ENCODE results near the gene NUP214.
"Not testable (repeated sequence)": the region's sequence is repeated elsewhere in the genome, so short reads cannot be mapped to it uniquely, and the experiment has no call there.

Gene NUP214

GRCh38 chr9:131262327-131263032 is 137.1 kb downstream of the NUP214 start:
- no peak for DNase-seq

DNA sequence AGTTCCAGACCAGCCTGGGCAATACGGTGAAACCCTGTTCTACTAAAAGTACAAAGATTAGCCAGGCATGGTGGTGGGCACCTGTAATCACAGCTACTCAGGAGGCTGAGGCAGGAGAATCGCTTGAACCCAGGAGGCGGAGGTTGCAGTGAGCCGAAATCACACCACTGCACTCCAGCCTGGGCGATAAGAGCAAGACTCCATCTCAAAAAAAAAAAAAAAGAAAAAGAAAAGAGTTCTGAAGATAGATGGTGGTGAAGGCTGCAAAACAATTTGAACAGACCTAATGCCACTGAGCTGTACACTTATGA is 137.6 kb downstream of the NUP214 start:
- not testable (repeated sequence) for DNase-seq

- no peak for DNase-seq
These were observed 138.3 kb downstream of the NUP214 start for GRCh38 chr9:131263701-131264100.

GRCh38 chr9:131264231-131264630 is 138.8 kb downstream of the NUP214 start:
- no peak for DNase-seq

DNA sequence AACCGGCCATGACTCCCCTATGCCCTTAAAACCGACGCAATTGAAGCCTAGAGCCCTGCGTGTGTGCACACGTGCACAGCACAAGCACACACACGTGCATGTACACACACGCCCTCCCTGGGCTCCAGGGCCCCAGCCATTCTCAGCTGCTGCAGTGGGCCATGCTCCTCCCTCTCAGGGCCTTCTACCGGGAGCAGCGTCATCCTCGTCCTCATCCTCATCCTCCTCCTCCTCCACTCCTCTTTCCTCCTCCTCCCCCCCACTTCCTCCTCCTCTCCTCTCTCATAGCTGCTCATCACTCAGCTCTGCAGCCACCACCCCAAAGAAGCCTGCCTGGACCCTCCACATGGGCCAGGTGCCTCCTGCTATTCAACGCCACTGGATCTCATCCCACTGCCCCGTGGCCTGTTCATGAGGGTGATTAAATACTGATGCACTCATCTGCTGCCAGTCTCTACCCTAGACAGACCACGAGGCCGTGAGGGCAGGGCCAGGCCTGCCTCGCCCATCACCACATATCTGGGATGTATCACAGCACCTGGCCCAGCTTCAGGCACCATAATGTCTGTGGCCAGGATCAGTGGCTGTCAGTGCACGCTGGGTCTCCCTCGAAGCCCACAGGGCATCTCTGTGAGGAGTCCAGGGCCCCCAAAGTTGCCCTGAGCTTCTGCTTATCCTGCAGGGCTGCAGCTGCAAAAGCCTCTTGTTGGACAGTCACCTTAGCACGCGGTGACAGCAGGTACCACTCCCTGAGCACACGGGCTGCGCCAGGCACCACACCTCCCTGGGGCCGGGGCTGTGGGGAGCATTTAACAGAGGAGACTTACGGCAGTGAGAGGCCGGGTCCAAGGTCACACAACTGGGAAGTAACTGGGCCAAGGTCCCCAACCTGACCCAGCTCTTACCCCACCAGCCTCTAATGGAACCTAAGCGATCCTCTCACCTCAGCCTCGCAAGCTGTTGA is 141.2 kb downstream of the NUP214 start:
- no peak for DNase-seq

GRCh38 chr9:131270171-131271015 is 145.0 kb downstream of the NUP214 start:
- no peak for DNase-seq

GRCh38 chr9:131271016-131271273 is 145.6 kb downstream of the NUP214 start:
- not testable (repeated sequence) for DNase-seq

- DNase-seq = no peak
These were observed 146.1 kb downstream of the NUP214 start for GRCh38 chr9:131271506-131271931.

- DNase-seq = no peak
These were observed 146.8 kb downstream of the NUP214 start for GRCh38 chr9:131272212-131272611.

- no peak for DNase-seq
These were observed 147.9 kb downstream of the NUP214 start for GRCh38 chr9:131273146-131273855.

GRCh38 chr9:131273856-131274673 is 148.7 kb downstream of the NUP214 start:
- no peak for DNase-seq

DNA sequence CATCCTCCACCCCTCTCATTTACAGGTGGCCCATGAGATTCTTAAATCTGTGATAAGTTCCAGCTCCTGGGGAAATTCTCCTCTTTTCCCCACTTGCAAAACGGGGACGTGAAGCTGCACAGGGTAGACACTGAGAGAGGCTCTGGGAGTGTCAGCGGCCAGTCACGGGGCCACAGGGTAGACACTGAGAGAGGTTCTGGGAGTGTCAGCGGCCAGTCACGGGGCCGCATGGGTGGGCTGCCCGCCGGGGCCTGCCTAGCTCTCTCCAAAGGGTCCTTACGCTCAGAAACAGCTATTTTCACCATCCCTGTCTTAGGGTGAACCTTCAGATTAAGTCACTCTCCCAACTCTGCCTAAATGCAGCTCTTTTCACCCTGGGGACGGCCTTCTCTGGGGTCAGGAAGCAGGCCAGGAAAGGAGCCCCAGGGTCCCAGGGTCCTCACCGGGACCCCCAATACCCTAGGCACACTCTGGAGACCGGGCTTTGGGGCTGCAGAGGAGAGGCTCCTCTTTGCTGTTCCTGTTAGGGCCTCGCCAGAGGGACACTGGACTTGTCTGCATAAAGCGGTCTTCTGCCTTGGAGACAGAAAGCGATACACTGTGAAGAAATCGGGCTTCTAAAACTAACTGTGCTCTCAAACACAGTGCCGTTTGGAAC is 149.4 kb downstream of the NUP214 start:
- DNase-seq = no peak

DNA sequence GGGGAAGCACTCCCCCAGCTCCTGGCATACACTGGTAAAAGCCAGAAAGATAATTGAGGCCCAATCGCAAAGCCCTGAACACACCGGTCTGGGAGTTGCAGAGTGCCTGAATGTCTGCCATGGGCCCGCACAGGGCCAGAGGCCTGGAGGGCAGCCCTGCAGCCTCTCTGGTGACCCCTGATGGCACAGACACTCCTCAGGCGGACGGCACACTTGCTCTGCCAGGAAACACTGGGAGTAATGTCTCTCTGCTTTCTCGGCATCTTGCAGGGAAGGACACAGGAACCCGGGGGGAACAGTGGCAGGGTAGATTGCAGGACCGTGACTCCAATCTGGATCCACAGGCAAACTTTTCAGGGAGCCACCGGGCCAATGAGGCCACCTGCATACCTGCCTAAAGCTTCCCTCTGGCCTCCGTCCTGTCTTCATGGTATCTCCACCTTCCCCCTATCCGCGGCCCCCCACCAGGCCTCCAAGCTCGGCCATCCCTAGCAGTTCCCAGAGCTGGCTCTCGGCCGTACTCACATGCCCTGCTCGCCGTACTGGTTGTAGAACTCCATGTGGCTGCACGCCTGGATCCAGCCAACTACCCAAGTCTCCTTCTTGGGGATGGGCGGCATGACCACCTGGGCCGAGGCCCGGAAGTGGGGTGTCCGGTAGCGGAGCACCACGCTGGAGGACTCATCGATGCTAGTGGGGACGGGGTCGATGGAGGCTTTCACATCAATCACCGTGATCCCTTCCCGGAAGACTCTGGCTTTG is 150.1 kb downstream of the NUP214 start:
- DNase-seq = no peak

GRCh38 chr9:131276094-131276888 is 150.9 kb downstream of the NUP214 start, which contains the start of gene FAM78A:
Gene FAM78A, minus strand, starts transcription at chr9:131276510. Its CDS starts 331 bp downstream, at chr9:131276179.
- DNase-seq = no peak

- peak; percentile 41 for DNase-seq
These were observed 151.5 kb downstream of the NUP214 start for GRCh38 chr9:131276891-131277286.

DNA sequence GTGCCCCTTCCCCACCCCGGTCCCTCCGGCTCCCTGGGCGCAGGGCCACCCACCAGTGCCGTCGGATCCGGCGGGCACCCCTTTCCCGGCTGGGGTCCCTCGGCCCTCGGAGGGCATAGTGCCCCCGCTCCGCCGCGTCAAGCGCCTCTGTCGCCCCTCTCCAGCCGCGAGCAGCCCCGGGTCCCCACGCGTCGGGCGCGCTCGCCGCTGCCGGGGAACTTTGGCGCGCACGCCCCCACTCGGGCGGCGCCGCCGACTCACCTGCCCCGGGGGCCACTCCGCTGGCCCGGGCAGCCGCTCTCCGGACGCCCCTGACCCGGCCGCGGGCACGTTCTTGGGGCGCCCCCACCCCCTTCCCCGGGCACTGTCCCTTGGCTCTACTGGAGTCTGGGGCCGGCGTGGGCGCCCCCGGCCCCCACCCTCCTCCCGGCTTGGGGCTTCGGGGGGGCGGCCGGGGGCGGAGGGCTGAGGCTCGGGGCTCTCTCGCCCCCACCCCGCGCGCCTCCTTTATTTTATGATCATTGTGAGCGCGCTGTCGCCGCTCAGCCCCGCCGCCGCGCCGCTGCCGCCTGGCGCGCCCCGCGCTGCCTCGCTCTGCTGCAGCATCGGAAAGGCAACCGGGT is 152.0 kb downstream of the NUP214 start:
- DNase-seq = no peak

DNA sequence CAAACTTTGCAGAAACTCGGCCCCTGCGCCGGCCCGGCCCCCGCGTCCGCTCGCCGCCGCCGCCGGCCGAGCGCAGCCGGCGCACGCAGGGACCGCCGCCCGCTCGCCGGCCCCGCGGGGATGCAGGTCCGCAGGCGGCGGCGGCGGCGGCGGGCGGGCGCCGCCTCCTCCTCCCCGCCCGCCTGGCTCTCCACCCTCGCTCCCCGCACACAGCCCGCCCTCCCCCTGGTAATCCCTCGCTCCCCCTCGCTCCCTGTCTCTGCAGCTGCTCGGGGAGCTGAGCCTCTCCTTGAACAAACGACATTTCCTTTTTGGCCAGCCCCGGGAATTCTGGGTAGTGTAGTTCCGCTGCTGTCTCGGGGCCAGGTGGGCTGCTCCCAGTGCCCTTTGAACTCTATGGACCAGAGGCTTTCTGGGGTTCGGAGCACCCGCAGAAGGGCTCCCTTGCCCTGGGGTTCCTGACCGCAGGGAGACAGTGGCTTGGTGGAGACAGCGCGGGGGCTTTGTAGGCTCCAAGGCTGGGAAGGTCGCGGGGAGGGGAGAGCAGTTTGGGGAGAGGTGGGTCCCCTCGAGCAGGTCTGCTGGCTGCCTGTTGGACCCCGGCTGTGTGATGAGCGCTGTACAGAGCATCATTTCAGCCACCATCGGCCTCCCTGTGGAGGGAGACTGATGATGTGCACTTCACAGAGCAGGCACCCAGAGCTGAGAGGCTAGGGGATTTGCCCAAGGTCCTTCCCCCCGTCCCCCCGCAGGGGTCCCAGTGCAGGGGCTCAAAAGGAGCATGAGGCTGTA is 152.7 kb downstream of the NUP214 start:
- peak; percentile 65 for DNase-seq

- no peak for DNase-seq
These were observed 153.3 kb downstream of the NUP214 start for GRCh38 chr9:131278702-131279111.
